ENCODE measurements around the gene ABHD16A. TPM values are rescaled to one million over a fixed set of nuclear protein-coding genes. Genes with fewer than 3 reads are reported as not detected.

ABHD16A gene
- total and polyA plus RNA-seq, 10 of the 15 experiments (the other 5 are each of a cell fraction or from before 2014, with no cell fraction given) = 7.5 to 43.0 (median 32.9) TPM

DNA sequence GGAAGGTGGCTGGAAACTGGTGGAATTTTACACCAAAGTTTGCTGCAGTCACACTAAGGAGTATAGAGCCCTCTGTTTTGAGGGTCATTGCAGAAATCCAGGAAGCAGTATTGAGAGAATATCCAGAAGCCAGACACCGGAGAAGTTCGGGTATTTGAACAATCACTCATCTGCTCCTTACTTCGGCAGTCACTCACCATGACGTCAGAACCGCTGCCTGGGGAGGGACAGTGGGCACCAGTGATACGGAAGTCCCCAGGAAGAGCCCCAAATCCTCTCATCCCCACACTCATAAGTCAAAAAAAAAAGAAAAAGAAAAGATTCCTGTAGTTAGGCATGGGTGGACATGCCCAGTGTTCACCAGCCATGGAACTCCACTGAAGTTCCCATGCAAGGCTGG, 26.2 kb downstream of the ABHD16A start (continued):
- TF ChIP-seq ETV6 (conservative IDR thresholded peaks at IDR 0.05 in 1 of 2, IDR thresholded peaks at IDR 0.05 in 1 of 2; ENCODE audit: borderline replicate concordance in 1 of 2, low read depth in 1 of 2) = no peak
- TF ChIP-seq KLF5 (IDR thresholded peaks at IDR 0.05; ENCODE audit: partially characterized antibody) = no peak

DNA sequence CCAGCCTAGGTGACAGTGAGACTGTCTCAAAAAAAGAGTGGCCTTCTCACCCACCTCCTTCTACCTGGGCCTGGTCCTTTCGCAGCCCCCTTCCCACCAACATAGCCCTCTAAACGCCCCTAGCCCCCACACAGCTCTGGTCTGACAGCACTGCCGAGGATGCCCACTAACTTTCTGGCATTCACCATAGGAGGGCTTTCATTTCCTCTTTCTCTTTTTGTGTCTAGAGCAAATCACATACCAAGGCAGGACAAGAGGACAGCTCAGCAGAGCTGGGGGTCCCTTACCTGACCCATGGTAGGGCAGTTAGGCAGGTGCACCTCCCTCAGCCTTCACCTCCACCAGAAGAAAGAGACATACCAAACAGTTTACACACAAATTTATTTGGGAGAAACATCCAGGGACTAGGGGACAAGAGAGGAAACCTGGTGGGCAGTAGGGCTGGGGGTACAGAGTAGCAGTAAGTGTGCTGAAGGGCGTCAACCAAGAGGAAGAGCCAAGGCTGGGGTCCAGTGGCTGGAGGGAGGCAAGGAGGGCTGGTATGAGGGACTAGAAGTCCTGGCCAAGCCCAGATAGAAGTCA, 26.7 kb downstream of the ABHD16A start:
- WGBS (ENCODE audit: insufficient coverage, insufficient replicate concordance, low lambda C conversion rate, missing lambda C conversion rate) = 11% methylated on average over 4 of the region's 4 CpGs
- CTCF ChIA-PET = interaction anchor here (1.7 kb wide), 1 partner anchor 13 kb away, joined by 4 read pairs; no protein-coding TSS in a partner anchor

More for the DNA sequence above, 26.7 kb downstream of the ABHD16A start:
- no peak overlapping the region for H2AFZ ChIP-seq (ENCODE audit: control insufficient read depth, low read depth, low read length)
- H3K27ac ChIP-seq (ENCODE audit: control insufficient read depth, insufficient read depth) = no peak overlapping the region
- ATAC-seq = peak; percentile 58
- H3K36me3 ChIP-seq (ENCODE audit: control insufficient read depth in 2 of 2, insufficient read depth in 2 of 2, low read length in 1 of 2) = peaks cover 4 to 10% of the 10 kb centered on the region in 2 experiments
- DNase-seq (ENCODE audit: low read depth, low spot score) = no peak
- in situ Hi-C loops (cut with MboI) (no loop called here), intact Hi-C loops (cut with micrococcal nuclease; ENCODE audit: unreplicated experiment) (no loop called here)
- H3K9ac ChIP-seq (ENCODE audit: control insufficient read depth, insufficient read depth, low read length) = no peak overlapping the region; the same call in 1 of the 2 replicates
- H3K27me3 ChIP-seq (replicated peaks in 1 of 2; ENCODE audit: control insufficient read depth in 2 of 2, insufficient read depth in 2 of 2, low read length in 1 of 2) = no peaks in the 10 kb centered on the region
- H3K4me1 ChIP-seq (ENCODE audit: control insufficient read depth, insufficient read depth, low read length) = peaks cover 6% of the 10 kb centered on the region
- H3K4me2 ChIP-seq (ENCODE audit: control insufficient read depth, insufficient read depth) = no peak overlapping the region
- BruUV-seq (replicated peaks) = no TSS peak
- no peaks in the 10 kb centered on the region for H3K9me3 ChIP-seq (replicated peaks; ENCODE audit: control insufficient read depth, insufficient read depth, low read length)
- no peak for TF ChIP-seq PKNOX1 (IDR thresholded peaks at IDR 0.05)
- TF ChIP-seq SPI1 (IDR thresholded peaks at IDR 0.05; ENCODE audit: borderline replicate concordance, insufficient read depth, low read depth, low read length) = peak; percentile 85
- no peak for FAIRE-seq
- H4K20me1 ChIP-seq (ENCODE audit: control insufficient read depth, insufficient read depth) = no peaks in the 10 kb centered on the region
- SMC1A ChIA-PET (ENCODE audit: uncharacterized antibody, unreplicated experiment) = interaction anchor here (0.6 to 1.5 kb wide), 2 partner anchors 10 to 385 kb away, joined by 3 read pairs; no protein-coding TSS in a partner anchor
- H3K79me2 ChIP-seq (ENCODE audit: control insufficient read depth, insufficient read depth, low read length) = no peaks in the 10 kb centered on the region
- POLR2A ChIA-PET = no interaction called here
- RAD21 ChIA-PET (ENCODE audit: unreplicated experiment) = no interaction called here
- no peak overlapping the region for H3K4me3 ChIP-seq
